ENCODE data around the gene CSF1R. TPM values are rescaled to one million over a fixed set of nuclear protein-coding genes. Genes with fewer than 3 reads are reported as not detected.

CSF1R gene
- total and polyA plus RNA-seq, 2 of the 4 experiments (the other 2 are of a cell fraction) = 0.14 to 0.36 TPM

DNA sequence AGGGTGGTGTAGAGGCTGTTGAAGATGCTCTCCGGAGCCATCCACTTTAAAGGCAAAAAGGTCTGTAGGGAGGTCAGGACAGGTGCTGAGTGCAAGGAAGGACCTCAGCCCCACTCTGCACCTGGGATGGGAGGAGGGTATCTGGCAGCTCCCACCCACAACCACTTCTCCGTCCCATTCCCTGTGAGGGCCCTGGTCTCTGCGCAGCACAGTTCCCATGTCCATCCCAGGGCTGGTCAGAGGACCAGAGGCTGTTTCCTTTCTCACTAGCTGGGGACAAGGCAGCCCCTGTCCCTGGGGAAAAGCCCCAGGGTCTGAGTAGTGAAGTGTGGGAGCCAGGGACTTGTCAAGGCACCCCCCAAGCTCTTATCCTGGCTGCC, 33.7 kb upstream of the CSF1R start:
- no peak overlapping the region for H2BK15ac ChIP-seq (ENCODE audit: low read depth, low read length)
- ChIA-PET CTCF (no interaction called here), POLR2A (ENCODE audit: unreplicated experiment) (no interaction called here)
- H2AFZ ChIP-seq (replicated peaks; ENCODE audit: low read length, poor library complexity) = no peak overlapping the region
- no peaks in the 10 kb centered on the region for H3K9me3 ChIP-seq (ENCODE audit: control insufficient read depth, insufficient read depth, low read length)
- H3K9ac ChIP-seq (ENCODE audit: low read depth, low read length) = no peak overlapping the region
- H3K4me1 ChIP-seq (ENCODE audit: control insufficient read depth, insufficient read depth, low read length) = no peaks in the 10 kb centered on the region
- dilution Hi-C loops (cut with HindIII; ENCODE audit: low sequenced_read_pairs, unreplicated experiment) (no loop called here), in situ Hi-C loops (cut with MboI; ENCODE audit: low sequenced_read_pairs) (no loop called here), intact Hi-C loops (cut with micrococcal nuclease) (no loop called here)
- H3K79me1 ChIP-seq (ENCODE audit: low read depth in 1 of 2, low read length in 2 of 2) = peaks cover 14 to 37% of the 10 kb centered on the region in 2 experiments; a peak in 3 of 4 replicates
- no peak overlapping the region for H2BK20ac ChIP-seq (ENCODE audit: low read depth, low read length)
- no TSS peak for BruUV-seq (replicated peaks)
- H2BK5ac ChIP-seq (ENCODE audit: low read depth, low read length, poor library complexity, severe bottlenecking) = no peak overlapping the region
- DNase-seq (no peak), ATAC-seq (ENCODE audit: low read depth) (no peak)
- H3K18ac ChIP-seq (ENCODE audit: low read depth, low read length) = no peak overlapping the region
- no peaks in the 10 kb centered on the region for H3K9me1 ChIP-seq (ENCODE audit: insufficient read depth, low read length)
- H2AK9ac ChIP-seq (replicated peaks; ENCODE audit: low read depth, low read length, poor library complexity) = no peak overlapping the region
- H2BK120ac ChIP-seq (ENCODE audit: low read depth, low read length) = no peak overlapping the region
- no peak overlapping the region for H4K91ac ChIP-seq (ENCODE audit: insufficient read depth, low read depth, low read length)
- H3K56ac ChIP-seq (ENCODE audit: extremely low read depth, insufficient read depth, low read length) = no peak overlapping the region
- WGBS, 2 experiments (ENCODE audit: extremely low coverage in 2 of 2, insufficient read length in 1 of 2) = 75% methylated on average over 1 of the region's 3 CpGs; no CpG with 5 or more reads in 1 of the 2 experiments
- no peak overlapping the region for H3K4ac ChIP-seq (ENCODE audit: low read depth, low read length)
- no peaks in the 10 kb centered on the region for H4K20me1 ChIP-seq (ENCODE audit: insufficient read depth, low read length)
- TF ChIP-seq, protein P1, sequence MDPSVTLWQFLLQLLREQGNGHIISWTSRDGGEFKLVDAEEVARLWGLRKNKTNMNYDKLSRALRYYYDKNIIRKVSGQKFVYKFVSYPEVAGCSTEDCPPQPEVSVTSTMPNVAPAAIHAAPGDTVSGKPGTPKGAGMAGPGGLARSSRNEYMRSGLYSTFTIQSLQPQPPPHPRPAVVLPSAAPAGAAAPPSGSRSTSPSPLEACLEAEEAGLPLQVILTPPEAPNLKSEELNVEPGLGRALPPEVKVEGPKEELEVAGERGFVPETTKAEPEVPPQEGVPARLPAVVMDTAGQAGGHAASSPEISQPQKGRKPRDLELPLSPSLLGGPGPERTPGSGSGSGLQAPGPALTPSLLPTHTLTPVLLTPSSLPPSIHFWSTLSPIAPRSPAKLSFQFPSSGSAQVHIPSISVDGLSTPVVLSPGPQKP (IDR thresholded peaks at IDR 0.05; ENCODE audit: borderline replicate concordance, low read depth, low read length) = no peak
- TF ChIP-seq RCOR1 (IDR thresholded peaks at IDR 0.05; ENCODE audit: insufficient replicate concordance, low read length) (no peak), FOS (IDR thresholded peaks at IDR 0.05; ENCODE audit: low read depth, low read length) (no peak), NFE2L2 (IDR thresholded peaks at IDR 0.05; ENCODE audit: low read depth, low read length) (no peak), RFX5 (IDR thresholded peaks at IDR 0.05; ENCODE audit: low read depth, low read length) (no peak), CHD1 (IDR thresholded peaks at IDR 0.05; ENCODE audit: low read depth, low read length) (no peak)
- TF ChIP-seq, protein P2, sequence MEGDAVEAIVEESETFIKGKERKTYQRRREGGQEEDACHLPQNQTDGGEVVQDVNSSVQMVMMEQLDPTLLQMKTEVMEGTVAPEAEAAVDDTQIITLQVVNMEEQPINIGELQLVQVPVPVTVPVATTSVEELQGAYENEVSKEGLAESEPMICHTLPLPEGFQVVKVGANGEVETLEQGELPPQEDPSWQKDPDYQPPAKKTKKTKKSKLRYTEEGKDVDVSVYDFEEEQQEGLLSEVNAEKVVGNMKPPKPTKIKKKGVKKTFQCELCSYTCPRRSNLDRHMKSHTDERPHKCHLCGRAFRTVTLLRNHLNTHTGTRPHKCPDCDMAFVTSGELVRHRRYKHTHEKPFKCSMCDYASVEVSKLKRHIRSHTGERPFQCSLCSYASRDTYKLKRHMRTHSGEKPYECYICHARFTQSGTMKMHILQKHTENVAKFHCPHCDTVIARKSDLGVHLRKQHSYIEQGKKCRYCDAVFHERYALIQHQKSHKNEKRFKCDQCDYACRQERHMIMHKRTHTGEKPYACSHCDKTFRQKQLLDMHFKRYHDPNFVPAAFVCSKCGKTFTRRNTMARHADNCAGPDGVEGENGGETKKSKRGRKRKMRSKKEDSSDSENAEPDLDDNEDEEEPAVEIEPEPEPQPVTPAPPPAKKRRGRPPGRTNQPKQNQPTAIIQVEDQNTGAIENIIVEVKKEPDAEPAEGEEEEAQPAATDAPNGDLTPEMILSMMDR (conservative IDR thresholded peaks at IDR 0.05; ENCODE audit: low read depth, low read length) = no peak
- H3K27me3 ChIP-seq (ENCODE audit: control insufficient read depth, insufficient read depth, low read length) = no peaks in the 10 kb centered on the region
- H3K14ac ChIP-seq (replicated peaks; ENCODE audit: low read depth, low read length) = no peak overlapping the region
- no peak overlapping the region for H3K27ac ChIP-seq (ENCODE audit: insufficient read depth, low read length)
- no peak overlapping the region for H3K4me2 ChIP-seq (ENCODE audit: low read depth, low read length)
- no peak overlapping the region for H2AK5ac ChIP-seq (ENCODE audit: low read depth, low read length)
- H3K4me3 ChIP-seq (ENCODE audit: insufficient read depth, low read depth, low read length) = no peak overlapping the region
- H4K5ac ChIP-seq (ENCODE audit: low read depth, low read length) = no peak overlapping the region
- no peak overlapping the region for H4K8ac ChIP-seq (ENCODE audit: low read depth in 2 of 2, low read length in 2 of 2)
- H3K23ac ChIP-seq (ENCODE audit: low read depth, low read length) = no peak overlapping the region
- H3K36me3 ChIP-seq (ENCODE audit: control insufficient read depth, insufficient read depth, low read length) = peaks cover 93% of the 10 kb centered on the region
